HEK293 (cell line): ENCODE results near the gene LMAN2L.

Experiments used
- CTCF ChIA-PET: fragments of 350-600 bp; formaldehyde crosslinking; extraction: SDS; loops from one replicate; lab custom pipeline; 2021; ENCODE audit warnings: antibody characterized with exemption; lab: Yijun Ruan, JAX
- POLR2A ChIA-PET: fragments of 300-600 bp; formaldehyde crosslinking; extraction: SDS; loops from one replicate; lab custom pipeline; 2020; ENCODE audit warnings: antibody characterized with exemption, inconsistent platforms; lab: Yijun Ruan, JAX
- H3K27ac ChIP-seq: fragments of 200-500 bp; sonication (Bioruptor generic); 2 replicates; pipeline ENCODE4 v1.5.1; 2014; ENCODE audit warnings: low read depth, low read length, control low read depth, inconsistent platforms; ENCODE audit errors: extremely low read depth
- H3K36me3 ChIP-seq, 2 experiments: fragments of 200-500 bp in 1 of 2; sonication (Bioruptor generic) in 1 of 2; 1 replicate in 1 of 2; 2 replicates in 1 of 2; pipeline ENCODE4 v1.5.1; 2014 to 2017; ENCODE audit warnings: inconsistent platforms in 2 of 2, low read length in 2 of 2; ENCODE audit not compliant: control insufficient read depth in 2 of 2, insufficient read depth in 1 of 2
- H3K4me1 ChIP-seq: fragments of 200-500 bp; sonication (Bioruptor generic); 2 replicates; pipeline ENCODE4 v1.5.1; 2014; ENCODE audit warnings: mild to moderate bottlenecking, low read length, inconsistent platforms; ENCODE audit not compliant: control insufficient read depth, insufficient read depth
- H3K4me3 ChIP-seq: 2 replicates; pipeline ENCODE4 v1.5.1; 2011; ENCODE audit warnings: low read depth, mild to moderate bottlenecking, control low read depth, low read length, moderate library complexity
- H3K9me3 ChIP-seq: fragments of 200-500 bp; sonication (Bioruptor generic); 2 replicates; pipeline ENCODE4 v1.5.1; 2014; ENCODE audit warnings: low read depth, low read length, inconsistent platforms; ENCODE audit not compliant: control insufficient read depth, insufficient read depth
- BCL11A ChIP-seq: fragments of 450-650 bp; formaldehyde crosslinking; IDR thresholded peaks from 2 replicates; pipeline ENCODE4 v1.5.1; 2016; ENCODE audit warnings: low read depth, missing biosample characterization, missing genetic modification characterization
- HOXA7 ChIP-seq: sonication (generic); formaldehyde crosslinking; IDR thresholded peaks from 2 replicates; pipeline ENCODE4 v1.8.1; 2022; ENCODE audit warnings: missing genetic modification reagents, borderline replicate concordance
- MYNN ChIP-seq: fragments of 450-650 bp; formaldehyde crosslinking; IDR thresholded peaks from 2 replicates; pipeline ENCODE4 v1.5.1; 2016; ENCODE audit warnings: missing biosample characterization, missing genetic modification characterization, borderline replicate concordance
- SCRT1 ChIP-seq: fragments of 450-650 bp; formaldehyde crosslinking; IDR thresholded peaks from 2 replicates; pipeline ENCODE4 v1.5.1; 2016; ENCODE audit warnings: missing biosample characterization, missing genetic modification characterization, borderline replicate concordance
- ZFP37 ChIP-seq: fragments of 450-650 bp; formaldehyde crosslinking; IDR thresholded peaks from 2 replicates; pipeline ENCODE4 v1.5.1; 2016; ENCODE audit warnings: missing biosample characterization, missing genetic modification characterization
- ZNF10 ChIP-seq: fragments of 450-650 bp; formaldehyde crosslinking; IDR thresholded peaks from 2 replicates; pipeline ENCODE4 v1.5.1; 2017; ENCODE audit warnings: missing biosample characterization, missing genetic modification characterization
- ZNF157 ChIP-seq: fragments of 450-650 bp; formaldehyde crosslinking; IDR thresholded peaks from 2 replicates; pipeline ENCODE4 v1.5.1; 2016; ENCODE audit warnings: missing biosample characterization, missing genetic modification characterization
- ZNF354C ChIP-seq: fragments of 450-650 bp; formaldehyde crosslinking; IDR thresholded peaks from 2 replicates; pipeline ENCODE4 v1.5.1; 2016; ENCODE audit warnings: missing biosample characterization, missing genetic modification characterization, low read depth, borderline replicate concordance
- ZNF391 ChIP-seq: fragments of 450-650 bp; formaldehyde crosslinking; IDR thresholded peaks from 2 replicates; pipeline ENCODE4 v1.5.1; 2016; ENCODE audit warnings: low read depth, missing biosample characterization, missing genetic modification characterization, borderline replicate concordance
- ZNF561 ChIP-seq: fragments of 450-650 bp; IDR thresholded peaks from 2 replicates; pipeline ENCODE4 v1.5.1; 2018; ENCODE audit warnings: missing biosample characterization, missing genetic modification characterization, borderline replicate concordance
- ZNF571 ChIP-seq: fragments of 450-650 bp; formaldehyde crosslinking; IDR thresholded peaks from 2 replicates; pipeline ENCODE4 v1.5.0; 2017; ENCODE audit warnings: missing biosample characterization, missing genetic modification characterization
- ZNF785 ChIP-seq: fragments of 450-650 bp; formaldehyde crosslinking; IDR thresholded peaks from 2 replicates; pipeline ENCODE4 v1.5.1; 2016; ENCODE audit warnings: missing biosample characterization, missing genetic modification characterization
- TF ChIP-seq, protein P1 (sequence below): fragments of 450-650 bp; formaldehyde crosslinking; conservative IDR thresholded peaks from 2 replicates; pipeline ENCODE4 v1.5.1; 2016; ENCODE audit warnings: low read depth, missing biosample characterization, missing genetic modification characterization
- TF ChIP-seq, protein P2 (sequence below): fragments of 450-650 bp; formaldehyde crosslinking; IDR thresholded peaks from 2 replicates; pipeline ENCODE4 v1.5.0; 2017; ENCODE audit warnings: missing biosample characterization, missing genetic modification characterization, borderline replicate concordance
- TF ChIP-seq, protein P3 (sequence below): fragments of 450-650 bp; formaldehyde crosslinking; IDR thresholded peaks from 2 replicates; pipeline ENCODE4 v1.5.1; 2016; ENCODE audit warnings: missing biosample characterization, missing genetic modification characterization
- TF ChIP-seq, protein P4 (sequence below): fragments of 450-650 bp; formaldehyde crosslinking; IDR thresholded peaks from 2 replicates; pipeline ENCODE4 v1.5.1; 2016; ENCODE audit warnings: missing biosample characterization, missing genetic modification characterization
- TF ChIP-seq, protein P5 (sequence below): fragments of 450-650 bp; formaldehyde crosslinking; IDR thresholded peaks from 2 replicates; pipeline ENCODE4 v1.5.1; 2016; ENCODE audit warnings: missing biosample characterization, missing genetic modification characterization, low read depth

Gene LMAN2L

DNA sequence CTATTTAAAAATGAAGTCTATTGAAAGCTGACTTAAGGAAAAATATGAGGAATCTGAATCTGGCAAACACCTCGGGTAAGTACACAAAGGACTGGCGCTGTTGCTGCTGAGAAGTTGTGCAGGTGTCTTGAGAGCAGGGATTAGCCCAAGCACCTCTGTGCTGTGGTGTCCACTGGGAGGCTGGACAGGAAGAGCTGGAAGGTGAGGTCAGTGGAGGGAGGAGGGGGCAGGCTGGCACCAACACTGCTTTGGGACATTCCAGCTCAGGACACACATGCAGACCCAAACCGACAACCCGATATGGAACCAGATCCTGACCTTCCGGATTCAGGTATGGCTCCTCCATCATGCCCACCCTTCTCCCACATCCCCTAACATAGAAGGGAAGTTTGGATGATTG is 76.7 kb downstream of the LMAN2L start (continued):
- TF ChIP-seq, protein P1, sequence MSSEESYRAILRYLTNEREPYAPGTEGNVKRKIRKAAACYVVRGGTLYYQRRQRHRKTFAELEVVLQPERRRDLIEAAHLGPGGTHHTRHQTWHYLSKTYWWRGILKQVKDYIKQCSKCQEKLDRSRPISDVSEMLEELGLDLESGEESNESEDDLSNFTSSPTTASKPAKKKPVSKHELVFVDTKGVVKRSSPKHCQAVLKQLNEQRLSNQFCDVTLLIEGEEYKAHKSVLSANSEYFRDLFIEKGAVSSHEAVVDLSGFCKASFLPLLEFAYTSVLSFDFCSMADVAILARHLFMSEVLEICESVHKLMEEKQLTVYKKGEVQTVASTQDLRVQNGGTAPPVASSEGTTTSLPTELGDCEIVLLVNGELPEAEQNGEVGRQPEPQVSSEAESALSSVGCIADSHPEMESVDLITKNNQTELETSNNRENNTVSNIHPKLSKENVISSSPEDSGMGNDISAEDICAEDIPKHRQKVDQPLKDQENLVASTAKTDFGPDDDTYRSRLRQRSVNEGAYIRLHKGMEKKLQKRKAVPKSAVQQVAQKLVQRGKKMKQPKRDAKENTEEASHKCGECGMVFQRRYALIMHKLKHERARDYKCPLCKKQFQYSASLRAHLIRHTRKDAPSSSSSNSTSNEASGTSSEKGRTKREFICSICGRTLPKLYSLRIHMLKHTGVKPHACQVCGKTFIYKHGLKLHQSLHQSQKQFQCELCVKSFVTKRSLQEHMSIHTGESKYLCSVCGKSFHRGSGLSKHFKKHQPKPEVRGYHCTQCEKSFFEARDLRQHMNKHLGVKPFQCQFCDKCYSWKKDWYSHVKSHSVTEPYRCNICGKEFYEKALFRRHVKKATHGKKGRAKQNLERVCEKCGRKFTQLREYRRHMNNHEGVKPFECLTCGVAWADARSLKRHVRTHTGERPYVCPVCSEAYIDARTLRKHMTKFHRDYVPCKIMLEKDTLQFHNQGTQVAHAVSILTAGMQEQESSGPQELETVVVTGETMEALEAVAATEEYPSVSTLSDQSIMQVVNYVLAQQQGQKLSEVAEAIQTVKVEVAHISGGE (tag by site-specific recombination), result no peak

DNA sequence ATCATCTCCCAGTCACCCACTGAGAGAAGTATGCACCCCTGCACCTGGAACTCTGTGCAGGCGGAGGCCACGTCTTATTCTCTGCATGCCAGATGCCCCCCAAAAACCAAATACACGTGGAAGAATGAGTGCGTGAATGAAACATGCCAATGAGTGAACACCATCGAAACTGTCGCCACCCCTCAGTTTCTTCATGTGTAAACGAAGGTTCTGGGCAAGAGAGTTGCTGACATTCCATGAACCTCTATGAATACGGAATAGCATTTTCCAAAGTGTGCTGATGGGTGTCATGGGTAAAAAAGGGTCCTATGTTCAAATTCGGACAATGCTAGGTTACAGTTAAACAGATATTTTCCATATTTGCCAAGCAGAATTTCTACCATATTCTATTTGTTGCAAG is 77.5 kb downstream of the LMAN2L start:
- ChIA-PET CTCF (no interaction called here), POLR2A (no interaction called here)
- H3K4me1 ChIP-seq, result no peaks in the 10 kb centered on the region

More for the DNA sequence above, 77.5 kb downstream of the LMAN2L start:
- Histone ChIP-seq H3K36me3 (no peaks in the 10 kb centered on the region), H3K27ac (no peak overlapping the region)
- TF ChIP-seq ZNF391, result no peak
- no peak for TF ChIP-seq ZNF157 (tag by site-specific recombination)
- TF ChIP-seq, protein P2, sequence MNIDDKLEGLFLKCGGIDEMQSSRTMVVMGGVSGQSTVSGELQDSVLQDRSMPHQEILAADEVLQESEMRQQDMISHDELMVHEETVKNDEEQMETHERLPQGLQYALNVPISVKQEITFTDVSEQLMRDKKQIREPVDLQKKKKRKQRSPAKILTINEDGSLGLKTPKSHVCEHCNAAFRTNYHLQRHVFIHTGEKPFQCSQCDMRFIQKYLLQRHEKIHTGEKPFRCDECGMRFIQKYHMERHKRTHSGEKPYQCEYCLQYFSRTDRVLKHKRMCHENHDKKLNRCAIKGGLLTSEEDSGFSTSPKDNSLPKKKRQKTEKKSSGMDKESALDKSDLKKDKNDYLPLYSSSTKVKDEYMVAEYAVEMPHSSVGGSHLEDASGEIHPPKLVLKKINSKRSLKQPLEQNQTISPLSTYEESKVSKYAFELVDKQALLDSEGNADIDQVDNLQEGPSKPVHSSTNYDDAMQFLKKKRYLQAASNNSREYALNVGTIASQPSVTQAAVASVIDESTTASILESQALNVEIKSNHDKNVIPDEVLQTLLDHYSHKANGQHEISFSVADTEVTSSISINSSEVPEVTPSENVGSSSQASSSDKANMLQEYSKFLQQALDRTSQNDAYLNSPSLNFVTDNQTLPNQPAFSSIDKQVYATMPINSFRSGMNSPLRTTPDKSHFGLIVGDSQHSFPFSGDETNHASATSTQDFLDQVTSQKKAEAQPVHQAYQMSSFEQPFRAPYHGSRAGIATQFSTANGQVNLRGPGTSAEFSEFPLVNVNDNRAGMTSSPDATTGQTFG (tag by site-specific recombination), result no peak
- TF ChIP-seq ZNF571 (tag by site-specific recombination), result no peak
- no peak for TF ChIP-seq BCL11A (tag by site-specific recombination)
- no peak for TF ChIP-seq MYNN (tag by site-specific recombination)
- no peak for TF ChIP-seq SCRT1
- TF ChIP-seq, protein P3, sequence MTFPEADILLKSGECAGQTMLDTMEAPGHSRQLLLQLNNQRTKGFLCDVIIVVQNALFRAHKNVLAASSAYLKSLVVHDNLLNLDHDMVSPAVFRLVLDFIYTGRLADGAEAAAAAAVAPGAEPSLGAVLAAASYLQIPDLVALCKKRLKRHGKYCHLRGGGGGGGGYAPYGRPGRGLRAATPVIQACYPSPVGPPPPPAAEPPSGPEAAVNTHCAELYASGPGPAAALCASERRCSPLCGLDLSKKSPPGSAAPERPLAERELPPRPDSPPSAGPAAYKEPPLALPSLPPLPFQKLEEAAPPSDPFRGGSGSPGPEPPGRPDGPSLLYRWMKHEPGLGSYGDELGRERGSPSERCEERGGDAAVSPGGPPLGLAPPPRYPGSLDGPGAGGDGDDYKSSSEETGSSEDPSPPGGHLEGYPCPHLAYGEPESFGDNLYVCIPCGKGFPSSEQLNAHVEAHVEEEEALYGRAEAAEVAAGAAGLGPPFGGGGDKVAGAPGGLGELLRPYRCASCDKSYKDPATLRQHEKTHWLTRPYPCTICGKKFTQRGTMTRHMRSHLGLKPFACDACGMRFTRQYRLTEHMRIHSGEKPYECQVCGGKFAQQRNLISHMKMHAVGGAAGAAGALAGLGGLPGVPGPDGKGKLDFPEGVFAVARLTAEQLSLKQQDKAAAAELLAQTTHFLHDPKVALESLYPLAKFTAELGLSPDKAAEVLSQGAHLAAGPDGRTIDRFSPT, result no peak
- TF ChIP-seq ZNF354C (tag by site-specific recombination), result no peak
- no peak for TF ChIP-seq ZNF785 (tag by site-specific recombination)
- TF ChIP-seq, protein P4, sequence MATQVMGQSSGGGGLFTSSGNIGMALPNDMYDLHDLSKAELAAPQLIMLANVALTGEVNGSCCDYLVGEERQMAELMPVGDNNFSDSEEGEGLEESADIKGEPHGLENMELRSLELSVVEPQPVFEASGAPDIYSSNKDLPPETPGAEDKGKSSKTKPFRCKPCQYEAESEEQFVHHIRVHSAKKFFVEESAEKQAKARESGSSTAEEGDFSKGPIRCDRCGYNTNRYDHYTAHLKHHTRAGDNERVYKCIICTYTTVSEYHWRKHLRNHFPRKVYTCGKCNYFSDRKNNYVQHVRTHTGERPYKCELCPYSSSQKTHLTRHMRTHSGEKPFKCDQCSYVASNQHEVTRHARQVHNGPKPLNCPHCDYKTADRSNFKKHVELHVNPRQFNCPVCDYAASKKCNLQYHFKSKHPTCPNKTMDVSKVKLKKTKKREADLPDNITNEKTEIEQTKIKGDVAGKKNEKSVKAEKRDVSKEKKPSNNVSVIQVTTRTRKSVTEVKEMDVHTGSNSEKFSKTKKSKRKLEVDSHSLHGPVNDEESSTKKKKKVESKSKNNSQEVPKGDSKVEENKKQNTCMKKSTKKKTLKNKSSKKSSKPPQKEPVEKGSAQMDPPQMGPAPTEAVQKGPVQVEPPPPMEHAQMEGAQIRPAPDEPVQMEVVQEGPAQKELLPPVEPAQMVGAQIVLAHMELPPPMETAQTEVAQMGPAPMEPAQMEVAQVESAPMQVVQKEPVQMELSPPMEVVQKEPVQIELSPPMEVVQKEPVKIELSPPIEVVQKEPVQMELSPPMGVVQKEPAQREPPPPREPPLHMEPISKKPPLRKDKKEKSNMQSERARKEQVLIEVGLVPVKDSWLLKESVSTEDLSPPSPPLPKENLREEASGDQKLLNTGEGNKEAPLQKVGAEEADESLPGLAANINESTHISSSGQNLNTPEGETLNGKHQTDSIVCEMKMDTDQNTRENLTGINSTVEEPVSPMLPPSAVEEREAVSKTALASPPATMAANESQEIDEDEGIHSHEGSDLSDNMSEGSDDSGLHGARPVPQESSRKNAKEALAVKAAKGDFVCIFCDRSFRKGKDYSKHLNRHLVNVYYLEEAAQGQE (tag by site-specific recombination), result no peak
- TF ChIP-seq, protein P5, sequence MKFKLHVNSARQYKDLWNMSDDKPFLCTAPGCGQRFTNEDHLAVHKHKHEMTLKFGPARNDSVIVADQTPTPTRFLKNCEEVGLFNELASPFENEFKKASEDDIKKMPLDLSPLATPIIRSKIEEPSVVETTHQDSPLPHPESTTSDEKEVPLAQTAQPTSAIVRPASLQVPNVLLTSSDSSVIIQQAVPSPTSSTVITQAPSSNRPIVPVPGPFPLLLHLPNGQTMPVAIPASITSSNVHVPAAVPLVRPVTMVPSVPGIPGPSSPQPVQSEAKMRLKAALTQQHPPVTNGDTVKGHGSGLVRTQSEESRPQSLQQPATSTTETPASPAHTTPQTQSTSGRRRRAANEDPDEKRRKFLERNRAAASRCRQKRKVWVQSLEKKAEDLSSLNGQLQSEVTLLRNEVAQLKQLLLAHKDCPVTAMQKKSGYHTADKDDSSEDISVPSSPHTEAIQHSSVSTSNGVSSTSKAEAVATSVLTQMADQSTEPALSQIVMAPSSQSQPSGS, result no peak
- no peak for TF ChIP-seq HOXA7 (CRISPR knock-in tag)
- TF ChIP-seq ZFP37 (tag by site-specific recombination), result no peak
- no peak for TF ChIP-seq ZNF10
- TF ChIP-seq ZNF561 (tag by site-specific recombination), result no peak
- TF ChIP-seq, all 188 proteins: peak for 0
- Histone ChIP-seq H3K9me3 (no peaks in the 10 kb centered on the region), H3K4me3 (no peak overlapping the region)
